Mucosa of stomach (tissue), 1 donor: Measurements from ENCODE around the gene CSE1L.
"Not testable (repeated sequence)": the region's sequence is repeated elsewhere in the genome, so short reads cannot be mapped to it uniquely, and the experiment has no call there.

Source experiments
- H3K27me3 ChIP-seq: one replicate; pipeline ENCODE4 v1.7.0; 2013; ENCODE audit warnings: mild to moderate bottlenecking, low read length; ENCODE audit not compliant: control insufficient read depth, insufficient read depth
- H3K36me3 ChIP-seq: one replicate; pipeline ENCODE4 v1.7.0; 2013; ENCODE audit warnings: low read length; ENCODE audit not compliant: control insufficient read depth, insufficient read depth
- H3K4me1 ChIP-seq: one replicate; pipeline ENCODE4 v1.7.0; 2013; ENCODE audit warnings: mild to moderate bottlenecking, low read length; ENCODE audit not compliant: control insufficient read depth, insufficient read depth
- H3K4me3 ChIP-seq: one replicate; pipeline ENCODE4 v1.7.0; 2013; ENCODE audit warnings: low read length
- H3K9ac ChIP-seq: one replicate; pipeline ENCODE4 v1.7.0; 2013; ENCODE audit warnings: mild to moderate bottlenecking, low read length, moderate library complexity
- H3K9me3 ChIP-seq: one replicate; pipeline ENCODE4 v1.7.0; 2013; ENCODE audit warnings: mild to moderate bottlenecking, low read length, moderate library complexity; ENCODE audit not compliant: control insufficient read depth
- donor health status: Pancreatic carcinoma.

The CSE1L gene

DNA sequence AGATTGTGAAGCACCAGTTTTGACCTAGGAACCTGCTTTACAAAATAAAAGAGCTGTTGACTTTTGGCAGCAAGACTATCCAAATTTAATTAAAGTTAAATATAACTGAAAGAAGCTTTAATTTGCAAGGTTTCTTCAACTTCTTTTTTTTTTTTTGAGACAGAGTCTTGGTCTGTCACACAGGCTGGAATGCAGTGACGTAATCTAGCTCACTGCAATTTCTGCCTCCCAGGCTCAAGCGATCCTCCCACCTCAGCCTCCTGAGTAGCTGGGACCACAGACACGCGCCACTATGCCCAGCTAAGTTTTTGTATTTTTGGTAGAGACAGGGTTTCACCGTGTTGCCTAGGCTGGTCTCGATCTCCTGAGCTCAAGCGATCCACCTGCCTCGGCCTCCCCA is 13.7 kb upstream of the CSE1L start:
- no peak overlapping the region for H3K9ac ChIP-seq
- H3K27me3 ChIP-seq, result no peaks in the 10 kb centered on the region
- H3K36me3 ChIP-seq, result peaks cover 5% of the 10 kb centered on the region
- no peak overlapping the region for H3K4me3 ChIP-seq
- no peaks in the 10 kb centered on the region for H3K9me3 ChIP-seq
- H3K4me1 ChIP-seq, result no peaks in the 10 kb centered on the region

- Histone ChIP-seq H3K9ac (no peak overlapping the region), H3K4me3 (no peak overlapping the region), H3K4me1 (no peaks in the 10 kb centered on the region), H3K27me3 (no peaks in the 10 kb centered on the region), H3K36me3 (peaks cover 5% of the 10 kb centered on the region), H3K9me3 (no peaks in the 10 kb centered on the region)
Measured at GRCh38 chr20:49034070-49034732, 11.9 kb upstream of the CSE1L start.

DNA sequence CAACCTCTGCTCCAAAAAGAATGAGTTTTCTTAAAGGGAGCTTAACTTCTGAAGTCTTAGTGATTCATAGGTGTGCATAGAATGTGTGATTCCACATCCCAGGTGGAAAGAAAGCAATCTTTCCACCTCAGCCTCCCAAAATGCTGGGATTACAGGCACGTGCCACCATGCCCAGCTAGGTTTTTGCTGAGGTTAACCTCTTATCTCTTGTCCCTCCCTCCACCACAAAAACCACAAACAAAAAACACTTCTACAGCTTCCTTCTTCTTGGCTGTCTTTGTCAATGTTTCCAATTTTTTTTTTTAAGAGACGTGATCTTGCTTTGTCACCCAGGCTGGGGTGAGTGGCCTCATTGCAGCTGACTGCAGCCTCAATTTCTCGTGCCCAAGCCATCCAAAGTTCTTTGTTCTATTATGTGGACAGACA is 8.1 kb upstream of the CSE1L start:
- Histone ChIP-seq H3K4me3 (no peak overlapping the region), H3K9me3 (no peaks in the 10 kb centered on the region), H3K9ac (no peak overlapping the region), H3K27me3 (no peaks in the 10 kb centered on the region), H3K4me1 (no peaks in the 10 kb centered on the region), H3K36me3 (peaks cover 4% of the 10 kb centered on the region)

DNA sequence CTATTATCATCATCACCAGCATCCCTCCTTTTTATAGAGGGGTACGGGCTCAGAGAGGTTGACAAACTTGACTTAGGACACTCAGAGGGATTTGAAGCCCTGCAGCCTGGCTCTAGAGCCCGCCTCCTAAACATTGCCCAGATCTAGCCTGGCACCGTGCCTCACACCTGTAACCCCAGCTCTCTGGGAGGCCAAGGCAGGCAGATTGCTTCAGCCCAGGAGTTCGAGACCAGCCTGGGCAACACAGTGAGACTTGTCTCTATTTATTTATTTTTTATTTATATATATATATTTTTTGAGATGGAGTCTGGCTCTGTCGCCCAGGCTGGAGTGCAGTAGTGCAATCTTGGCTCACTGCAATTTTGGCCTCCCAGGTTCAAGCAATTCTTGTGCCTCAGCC is 6.3 kb upstream of the CSE1L start:
- Histone ChIP-seq H3K4me3 (no peak overlapping the region), H3K27me3 (no peaks in the 10 kb centered on the region), H3K9me3 (no peaks in the 10 kb centered on the region), H3K36me3 (no peaks in the 10 kb centered on the region), H3K9ac (no peak overlapping the region), H3K4me1 (no peaks in the 10 kb centered on the region)

- Histone ChIP-seq H3K4me3 (no peak overlapping the region), H3K9me3 (no peaks in the 10 kb centered on the region), H3K9ac (no peak overlapping the region), H3K4me1 (peaks cover 9% of the 10 kb centered on the region), H3K36me3 (no peaks in the 10 kb centered on the region), H3K27me3 (no peaks in the 10 kb centered on the region)
Measured at GRCh38 chr20:49043000-49043399, 3.1 kb upstream of the CSE1L start.

GRCh38 chr20:49045440-49046086 is 549 bp upstream of the CSE1L start:
- Histone ChIP-seq H3K9ac (peak overlapping the region; percentile 81), H3K36me3 (no peaks in the 10 kb centered on the region), H3K4me1 (peaks cover 12% of the 10 kb centered on the region), H3K9me3 (no peaks in the 10 kb centered on the region), H3K4me3 (peak overlapping the region; percentile 52), H3K27me3 (no peaks in the 10 kb centered on the region)

- no peaks in the 10 kb centered on the region for H3K9me3 ChIP-seq
- H3K4me1 ChIP-seq, result peaks cover 8% of the 10 kb centered on the region
- H3K36me3 ChIP-seq, result no peaks in the 10 kb centered on the region
- H3K27me3 ChIP-seq, result no peaks in the 10 kb centered on the region
- no peak overlapping the region for H3K4me3 ChIP-seq
- no peak overlapping the region for H3K9ac ChIP-seq
Measured at GRCh38 chr20:49052334-49052733, 6.2 kb downstream of the CSE1L start.

DNA sequence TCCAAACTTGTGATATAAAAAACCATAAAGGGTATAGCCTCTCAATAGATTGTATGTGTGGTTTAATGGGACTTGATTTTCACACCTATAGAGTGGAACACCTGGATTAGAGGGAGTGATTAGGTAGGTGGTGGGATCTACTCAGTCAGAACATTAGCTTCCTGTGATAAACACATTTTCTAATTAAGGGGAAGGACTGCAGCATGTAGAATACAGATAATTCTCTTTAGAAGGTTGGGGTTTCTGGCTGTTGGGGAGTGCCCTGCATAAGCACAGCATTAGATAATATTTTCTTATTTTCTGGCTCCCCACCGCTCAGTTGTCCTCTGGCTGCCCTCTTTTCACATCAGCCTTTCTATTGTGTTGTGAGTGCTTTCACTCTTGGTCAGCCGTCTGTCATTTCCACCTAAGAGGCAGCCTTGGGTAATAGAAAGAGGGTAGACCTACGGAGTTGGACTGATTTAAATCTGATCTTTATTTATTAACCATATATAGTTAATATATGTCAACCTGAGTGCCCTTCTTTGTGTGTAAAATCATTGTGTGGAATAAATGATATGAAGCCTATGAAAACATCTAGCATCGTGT is 8.0 kb downstream of the CSE1L start:
- Histone ChIP-seq H3K36me3 (no peaks in the 10 kb centered on the region), H3K4me3 (no peak overlapping the region), H3K9me3 (no peaks in the 10 kb centered on the region), H3K9ac (no peak overlapping the region), H3K27me3 (no peaks in the 10 kb centered on the region), H3K4me1 (no peaks in the 10 kb centered on the region)

DNA sequence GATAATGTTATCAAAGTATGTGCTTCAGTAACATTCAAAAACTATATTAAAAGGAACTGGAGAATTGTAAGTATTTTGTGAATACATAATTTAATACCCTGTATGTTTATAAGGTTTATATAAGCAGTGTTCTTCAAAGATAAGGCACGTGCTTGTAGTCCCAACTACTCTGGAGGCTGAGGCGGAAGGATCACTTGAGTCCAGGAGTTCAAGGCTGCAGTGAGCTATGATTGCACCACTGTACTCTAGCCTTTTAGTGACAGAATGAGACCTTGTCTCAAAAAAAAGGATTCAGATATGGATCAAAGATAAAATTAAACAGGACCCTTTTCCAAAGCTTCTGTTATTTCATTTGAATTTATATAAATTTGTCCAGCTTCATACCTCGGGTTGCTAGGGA is 17.2 kb downstream of the CSE1L start:
- Histone ChIP-seq H3K36me3 (peaks cover 9% of the 10 kb centered on the region), H3K4me1 (no peaks in the 10 kb centered on the region), H3K27me3 (no peaks in the 10 kb centered on the region), H3K9me3 (no peaks in the 10 kb centered on the region), H3K4me3 (no peak overlapping the region), H3K9ac (no peak overlapping the region)

GRCh38 chr20:49074521-49074920 is 28.4 kb downstream of the CSE1L start:
- H3K4me1 ChIP-seq, result no peaks in the 10 kb centered on the region
- no peaks in the 10 kb centered on the region for H3K36me3 ChIP-seq
- no peak overlapping the region for H3K9ac ChIP-seq
- no peak overlapping the region for H3K4me3 ChIP-seq
- H3K9me3 ChIP-seq, result no peaks in the 10 kb centered on the region
- no peaks in the 10 kb centered on the region for H3K27me3 ChIP-seq

DNA sequence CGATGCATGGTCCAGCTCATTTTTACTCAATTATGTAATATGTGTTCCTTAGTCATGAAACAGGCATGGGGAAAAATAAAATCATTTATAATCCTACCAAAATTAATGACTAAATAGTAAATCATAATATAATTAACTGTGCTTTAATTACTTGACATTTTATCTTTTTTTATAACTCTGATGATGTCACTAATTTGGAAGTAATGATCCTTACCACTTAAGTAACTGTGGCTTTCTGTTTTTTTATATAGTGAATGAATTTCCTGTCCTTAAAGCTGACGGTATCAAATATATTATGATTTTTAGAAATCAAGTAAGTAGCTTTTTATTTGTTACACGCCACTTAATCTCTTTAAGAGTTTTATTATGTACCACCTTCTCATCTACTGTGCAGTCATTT is 32.2 kb downstream of the CSE1L start:
- Histone ChIP-seq H3K36me3 (no peaks in the 10 kb centered on the region), H3K4me1 (no peaks in the 10 kb centered on the region), H3K4me3 (no peak overlapping the region), H3K27me3 (no peaks in the 10 kb centered on the region), H3K9ac (no peak overlapping the region), H3K9me3 (no peaks in the 10 kb centered on the region)

DNA sequence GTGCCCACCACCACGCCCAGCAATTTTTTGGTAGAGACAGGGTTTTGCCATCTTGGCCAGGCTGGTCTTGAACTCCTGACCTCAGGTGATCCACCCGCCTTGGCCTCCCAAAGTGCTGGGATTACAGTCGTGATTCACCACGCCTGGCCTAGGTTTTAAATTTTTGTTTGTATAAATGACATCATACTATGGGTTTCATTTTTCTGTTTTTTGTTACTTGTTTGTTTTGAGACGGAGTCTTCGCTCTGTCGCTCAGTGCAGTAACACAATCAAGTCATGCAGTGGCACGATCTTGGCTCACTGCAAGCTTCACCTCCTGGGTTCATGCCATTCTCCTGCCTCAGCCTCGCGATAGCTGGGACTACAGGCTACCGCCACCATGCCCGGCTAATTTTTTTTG is 36.2 kb downstream of the CSE1L start:
- not testable (repeated sequence) for H3K4me1 ChIP-seq, H3K4me3 ChIP-seq, H3K9ac ChIP-seq, H3K9me3 ChIP-seq, H3K36me3 ChIP-seq, H3K27me3 ChIP-seq
